ENCODE results near the gene CMTR1.
"Not testable (repeated sequence)": the region's sequence is repeated elsewhere in the genome, so short reads cannot be mapped to it uniquely, and the experiment has no call there.

CMTR1 gene

GRCh38 chr6:37432916-37433656 is at the start of gene CMTR1:
Gene CMTR1 (plus strand): TSS chr6:37433221. CDS start chr6:37435630, 2,409 bp downstream.
- peak; percentile 95 for DNase-seq (ENCODE audit: low read depth)

GRCh38 chr6:37388578-37388977 is 44.4 kb upstream of the CMTR1 start:
- no peak for DNase-seq (ENCODE audit: low read depth)

- DNase-seq (ENCODE audit: low read depth) = no peak
These were observed 43.2 kb upstream of the CMTR1 start for GRCh38 chr6:37389857-37390256.

- DNase-seq (ENCODE audit: low read depth) = no peak
These were observed 41.9 kb upstream of the CMTR1 start for GRCh38 chr6:37391120-37391519.

- no peak for DNase-seq (ENCODE audit: low read depth)
These were observed 40.2 kb upstream of the CMTR1 start for GRCh38 chr6:37392821-37393220.

GRCh38 chr6:37393381-37393929 is 39.6 kb upstream of the CMTR1 start:
- DNase-seq (ENCODE audit: low read depth) = no peak

GRCh38 chr6:37396571-37397180 is 36.3 kb upstream of the CMTR1 start:
- DNase-seq (ENCODE audit: low read depth) = no peak

GRCh38 chr6:37399131-37399530 is 33.9 kb upstream of the CMTR1 start:
- DNase-seq (ENCODE audit: low read depth) = no peak

- DNase-seq (ENCODE audit: low read depth) = no peak
These were observed 33.1 kb upstream of the CMTR1 start for GRCh38 chr6:37399795-37400490.

- not testable (repeated sequence) for DNase-seq (ENCODE audit: low read depth)
These were observed 31.4 kb upstream of the CMTR1 start for GRCh38 chr6:37401658-37402057.

GRCh38 chr6:37406726-37407341 is 26.2 kb upstream of the CMTR1 start:
- no peak for DNase-seq (ENCODE audit: low read depth)

- DNase-seq (ENCODE audit: low read depth) = no peak
These were observed 25.1 kb upstream of the CMTR1 start for GRCh38 chr6:37407948-37408347.

- DNase-seq (ENCODE audit: low read depth) = no peak
These were observed 23.5 kb upstream of the CMTR1 start for GRCh38 chr6:37409501-37409900.

- DNase-seq (ENCODE audit: low read depth) = no peak
These were observed 15.6 kb upstream of the CMTR1 start for GRCh38 chr6:37417393-37417792.

GRCh38 chr6:37418722-37419121 is 14.3 kb upstream of the CMTR1 start:
- no peak for DNase-seq (ENCODE audit: low read depth)

- DNase-seq (ENCODE audit: low read depth) = no peak
These were observed 6.7 kb upstream of the CMTR1 start for GRCh38 chr6:37426058-37426944.

GRCh38 chr6:37426945-37427510 is 6.0 kb upstream of the CMTR1 start:
- no peak for DNase-seq (ENCODE audit: low read depth)

- no peak for DNase-seq (ENCODE audit: low read depth)
These were observed 3.7 kb upstream of the CMTR1 start for GRCh38 chr6:37429352-37429750.

- no peak for DNase-seq (ENCODE audit: low read depth)
These were observed 468 bp upstream of the CMTR1 start for GRCh38 chr6:37432590-37432915.

- DNase-seq (ENCODE audit: low read depth) = peak; percentile 10
These were observed 743 bp downstream of the CMTR1 start for GRCh38 chr6:37433657-37434271.

GRCh38 chr6:37435373-37435772 is 2.4 kb downstream of the CMTR1 start:
- no peak for DNase-seq (ENCODE audit: low read depth)

All from activated gamma-delta T cell treated with anti-CD3 and anti-CD28 coated beads, Interleukin-2, amount 50 U/mL, for 16 hours (primary cell).